HG02588 (cell line): ENCODE data around the gene UPK1B.
"Not testable (repeated sequence)": the region's sequence is repeated elsewhere in the genome, so short reads cannot be mapped to it uniquely, and the experiment has no call there.

Source experiments
- ATAC-seq: cut with Tn5 transposase; IDR thresholded peaks from one replicate; pipeline ENCODE4 v1.9.1; 2021; ENCODE audit warnings: mild to moderate bottlenecking, moderate library complexity; ENCODE audit not compliant: unreplicated experiment

The UPK1B gene

DNA sequence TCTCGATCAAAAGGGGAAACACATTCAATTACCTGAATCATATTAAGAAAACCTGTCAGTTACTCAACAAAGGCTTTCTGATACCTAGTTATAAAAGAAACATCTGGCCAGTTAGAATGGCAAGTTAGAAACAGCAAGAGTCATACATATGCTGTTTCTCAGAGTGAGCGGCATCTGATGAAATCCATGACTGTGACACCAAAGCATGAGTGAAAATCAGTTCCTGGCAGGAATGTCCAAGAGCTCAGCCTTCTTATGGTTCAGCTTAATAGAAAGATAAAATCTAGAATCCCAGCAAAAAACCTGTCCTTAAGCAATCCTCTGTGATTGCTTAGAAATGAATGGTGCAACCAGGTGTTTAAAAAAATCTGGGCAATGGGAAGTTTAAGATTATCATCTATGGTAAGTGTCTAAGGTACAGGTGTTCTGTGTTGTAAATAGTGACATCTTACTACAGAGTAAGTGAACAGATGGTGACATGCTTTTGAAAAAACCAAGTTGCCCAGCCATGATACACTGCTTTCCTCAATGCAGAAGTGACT lies 48.5 kb downstream of the UPK1B start:
- ATAC-seq, result no peak

DNA sequence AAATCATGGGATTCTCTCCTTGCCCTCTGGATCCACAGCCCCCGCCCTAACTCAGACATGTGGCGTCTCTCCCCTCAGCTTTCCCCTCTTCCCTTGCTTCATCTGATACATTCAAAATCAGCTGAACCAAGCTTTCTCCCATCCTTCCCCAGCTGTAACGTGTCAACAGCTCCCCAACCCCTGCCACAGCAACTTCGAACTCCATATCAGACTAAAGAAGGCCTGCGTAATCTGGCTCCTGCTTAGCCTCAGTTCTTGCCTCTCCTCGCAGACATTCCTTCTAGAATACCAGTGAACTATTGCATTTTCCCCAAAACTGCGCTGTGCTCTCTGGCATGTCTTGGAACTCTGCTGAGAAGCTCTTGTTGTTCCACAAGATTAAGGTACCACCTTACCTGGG lies 49.0 kb downstream of the UPK1B start:
- no peak for ATAC-seq

DNA sequence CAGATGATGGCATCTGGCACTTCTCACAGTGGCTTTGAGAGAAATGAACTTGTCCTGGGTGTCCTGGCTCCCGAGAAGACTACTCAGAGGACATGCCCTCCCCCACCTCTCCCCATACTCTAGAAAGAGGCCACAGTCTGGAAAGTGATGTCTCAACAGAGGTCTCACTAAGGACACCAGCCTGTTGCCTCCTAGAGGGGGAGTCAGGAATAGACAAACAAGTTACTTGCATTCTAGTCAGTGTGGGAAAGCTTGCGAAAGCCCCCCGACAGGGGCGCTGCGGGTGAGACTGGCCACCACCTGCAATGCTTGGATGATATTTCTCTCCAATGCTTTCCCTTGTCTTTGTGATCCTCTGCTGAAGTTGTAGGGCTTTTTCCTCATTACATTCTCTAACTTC lies 50.1 kb downstream of the UPK1B start:
- no peak for ATAC-seq

DNA sequence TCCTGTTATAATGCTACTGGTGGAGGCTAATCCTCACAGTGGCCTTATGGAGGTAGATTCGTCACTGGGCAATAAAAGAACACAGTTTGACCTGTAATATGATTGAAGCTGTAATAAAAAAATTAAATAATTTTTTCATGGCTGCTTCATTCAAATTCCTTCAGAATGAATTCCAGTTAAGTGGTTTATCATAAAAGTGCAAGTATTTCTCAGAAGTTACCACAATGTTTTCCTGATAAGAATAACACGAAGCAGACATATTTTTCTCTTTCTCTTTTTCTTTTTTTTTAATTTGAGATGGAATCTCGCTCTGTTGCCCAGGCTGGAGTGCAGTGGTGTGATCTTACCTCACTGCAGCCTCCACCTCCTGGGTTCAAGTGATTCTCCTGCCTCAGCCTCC lies 51.7 kb downstream of the UPK1B start:
- ATAC-seq, result no peak

DNA sequence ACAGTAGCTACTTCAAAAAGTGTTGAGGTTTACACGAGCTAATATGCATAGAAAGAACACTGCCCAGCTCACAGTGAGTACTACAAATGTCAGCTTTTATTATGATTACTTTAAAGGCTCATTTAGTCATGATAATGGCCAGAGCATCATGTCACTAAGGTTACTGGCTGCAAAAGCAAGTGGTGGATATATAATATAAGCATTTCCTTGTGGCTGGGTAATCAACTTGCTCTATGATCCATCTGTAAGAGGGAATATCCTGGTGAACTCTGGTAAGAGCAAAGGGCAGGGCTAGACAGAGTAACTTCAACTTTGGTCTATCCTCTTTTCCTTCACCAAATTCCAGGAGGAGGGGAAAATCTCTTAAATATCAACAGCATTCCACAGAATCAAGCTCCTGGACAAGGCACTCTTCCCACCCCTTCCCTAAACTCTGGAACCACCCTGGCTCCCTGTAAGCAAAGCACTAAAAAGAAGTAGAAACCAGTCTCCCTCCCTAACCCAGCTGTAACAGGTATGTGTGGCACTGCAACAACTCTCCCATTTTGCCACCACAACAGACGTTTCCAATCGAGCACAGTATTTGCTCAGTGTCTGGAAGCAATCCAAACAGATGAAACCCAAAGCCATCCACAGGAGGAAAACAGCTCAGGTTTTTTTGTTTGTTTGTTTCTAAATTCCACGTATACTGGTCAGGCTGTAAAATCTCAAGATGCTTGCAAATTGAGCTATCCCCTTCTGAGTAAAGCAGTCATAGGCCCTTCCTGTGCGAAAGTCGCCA lies 53.9 kb downstream of the UPK1B start:
- no peak for ATAC-seq

DNA sequence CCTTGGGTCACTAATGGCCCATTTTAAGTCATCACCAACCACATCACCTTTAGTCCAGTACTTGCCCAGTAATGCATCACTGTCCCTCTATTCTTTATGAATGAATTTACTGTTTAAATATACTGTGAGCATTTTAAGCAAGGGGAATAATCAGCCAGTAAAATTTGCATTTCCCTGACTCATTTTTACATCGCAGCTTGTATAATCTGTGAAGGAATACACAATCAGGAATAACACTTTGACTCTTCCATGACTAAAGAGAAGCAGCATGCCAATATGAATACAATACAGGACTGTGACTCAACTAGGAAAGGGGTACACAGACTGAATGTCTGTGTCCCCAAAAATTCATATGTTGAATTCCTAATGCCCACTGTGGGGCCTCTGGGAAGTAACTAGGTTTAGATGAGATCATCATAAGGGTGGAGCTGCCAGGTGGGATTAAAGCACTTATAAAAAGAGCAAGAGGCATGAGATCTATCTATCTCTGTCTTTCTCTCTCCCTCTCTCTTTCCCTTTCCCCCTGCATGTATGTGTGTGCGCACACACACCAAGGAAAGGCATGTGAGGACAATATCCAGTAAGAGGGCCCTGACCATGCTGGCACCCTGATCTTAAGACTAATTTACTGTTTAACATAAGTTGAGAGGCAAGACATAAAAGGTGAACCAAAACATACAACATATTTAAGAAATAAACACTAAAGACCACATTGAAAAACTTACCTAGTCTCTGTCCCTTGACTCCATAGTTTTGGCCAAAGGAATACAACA lies 55.2 kb downstream of the UPK1B start:
- no peak for ATAC-seq

DNA sequence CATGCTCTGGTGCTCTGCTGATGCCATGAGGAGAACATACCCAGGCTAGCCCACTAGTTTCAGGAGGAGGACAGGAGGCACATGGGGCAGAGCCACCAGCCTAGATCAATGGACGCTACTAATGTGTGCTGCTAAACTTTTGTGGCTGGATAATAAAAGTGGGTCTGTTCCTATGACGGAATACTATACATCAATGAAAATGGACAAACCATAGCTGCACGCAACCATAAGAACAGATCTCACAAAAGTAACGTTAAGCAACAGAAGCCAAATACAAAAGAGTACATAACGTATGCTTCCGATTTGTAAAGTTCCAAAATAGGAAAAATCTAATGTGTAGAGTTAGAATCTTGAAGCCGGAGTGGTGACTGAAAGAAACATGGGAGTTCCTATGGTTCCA lies 55.8 kb downstream of the UPK1B start:
- ATAC-seq, result no peak

DNA sequence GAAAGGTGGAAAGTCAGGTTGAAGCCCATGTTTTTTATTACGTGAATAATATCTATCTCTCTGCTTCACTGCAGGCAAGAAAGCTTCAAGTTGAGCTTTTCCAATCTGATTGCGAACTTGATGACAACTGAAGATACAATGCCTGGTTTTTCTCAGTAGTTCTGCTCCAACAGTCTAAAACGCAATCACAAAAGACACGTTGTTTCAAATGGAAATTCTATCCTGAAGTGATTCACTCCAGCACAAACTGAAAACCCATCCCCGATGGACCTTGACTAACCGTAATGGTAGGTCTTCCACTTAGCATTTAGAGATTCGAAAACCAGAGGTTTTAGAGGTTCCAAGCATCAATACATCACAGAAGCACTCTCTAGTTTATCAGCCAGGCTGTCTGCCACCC lies 56.7 kb downstream of the UPK1B start:
- no peak for ATAC-seq

DNA sequence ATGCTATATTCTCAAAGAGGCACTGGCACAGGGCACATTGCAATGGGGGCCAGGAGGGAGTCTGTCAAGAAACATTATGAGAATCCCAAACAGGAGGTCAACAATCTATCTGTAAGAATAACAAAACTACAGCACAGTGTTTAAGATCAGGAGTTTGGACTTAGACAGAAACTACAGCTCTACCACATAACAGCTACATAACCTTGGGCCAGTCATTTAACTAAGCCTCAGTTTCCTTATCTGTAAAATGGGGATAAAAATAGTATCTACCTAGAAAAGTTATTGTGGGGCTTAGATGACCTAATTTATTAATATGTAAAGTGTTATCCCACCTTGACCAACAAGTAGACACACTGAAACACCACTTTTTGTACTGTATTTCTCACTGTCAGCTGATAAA lies 57.3 kb downstream of the UPK1B start:
- no peak for ATAC-seq

DNA sequence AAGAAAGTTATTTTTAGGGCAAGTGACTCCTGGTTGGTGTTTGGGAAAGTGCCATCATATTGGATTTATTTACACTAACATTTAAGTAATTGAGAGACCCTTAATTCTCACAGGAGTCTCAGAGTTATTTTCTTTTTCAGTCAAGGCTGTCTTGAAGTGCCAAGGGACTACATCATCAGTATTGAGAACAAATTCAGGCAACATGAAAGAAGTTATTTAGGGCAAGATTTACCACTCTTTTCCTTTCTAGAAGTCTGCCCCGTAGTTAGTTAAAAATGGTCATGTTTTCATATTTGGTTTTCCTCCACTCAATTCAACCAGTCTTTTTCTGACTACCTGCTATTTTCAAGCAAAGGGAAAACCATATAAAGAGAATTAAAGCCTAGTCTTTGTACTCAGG lies 61.2 kb downstream of the UPK1B start:
- ATAC-seq, result no peak

DNA sequence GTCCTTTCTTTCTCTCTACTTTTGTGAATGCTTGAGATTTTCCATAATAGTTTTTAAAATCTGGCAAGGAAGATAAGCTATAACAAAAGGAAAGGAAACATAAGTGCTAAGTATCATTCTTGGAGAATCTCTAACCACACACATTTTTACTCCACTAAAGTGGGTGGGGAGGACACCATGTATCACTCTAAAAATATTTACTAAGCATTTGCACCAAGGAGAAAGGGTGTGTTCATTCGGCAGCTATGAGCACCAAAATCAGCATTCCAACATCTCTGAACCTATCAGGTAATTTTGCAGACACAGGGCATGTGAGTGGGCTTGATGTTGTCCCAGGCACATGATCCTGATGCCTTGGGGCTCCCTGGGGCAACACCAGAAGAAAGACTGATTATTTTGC lies 61.8 kb downstream of the UPK1B start:
- ATAC-seq, result no peak

DNA sequence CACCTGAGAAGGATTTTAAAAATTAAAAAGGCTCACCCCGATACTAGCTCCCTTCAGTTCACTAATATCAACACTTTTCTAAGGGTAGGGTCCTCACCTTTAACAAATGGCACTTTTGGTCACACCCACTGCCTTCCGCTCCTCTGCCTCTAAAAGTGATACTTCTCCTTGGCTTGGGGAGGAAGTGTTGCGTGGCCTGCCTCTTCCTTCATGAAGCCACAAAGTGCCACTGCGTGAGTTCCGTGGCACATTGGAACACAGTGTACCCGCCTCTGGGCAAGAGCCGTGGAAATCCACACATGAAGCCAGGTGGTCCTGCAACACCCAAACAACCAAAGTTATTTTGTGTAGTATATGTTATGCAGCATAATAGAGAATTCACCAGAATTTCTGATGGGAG lies 63.4 kb downstream of the UPK1B start:
- no peak for ATAC-seq

DNA sequence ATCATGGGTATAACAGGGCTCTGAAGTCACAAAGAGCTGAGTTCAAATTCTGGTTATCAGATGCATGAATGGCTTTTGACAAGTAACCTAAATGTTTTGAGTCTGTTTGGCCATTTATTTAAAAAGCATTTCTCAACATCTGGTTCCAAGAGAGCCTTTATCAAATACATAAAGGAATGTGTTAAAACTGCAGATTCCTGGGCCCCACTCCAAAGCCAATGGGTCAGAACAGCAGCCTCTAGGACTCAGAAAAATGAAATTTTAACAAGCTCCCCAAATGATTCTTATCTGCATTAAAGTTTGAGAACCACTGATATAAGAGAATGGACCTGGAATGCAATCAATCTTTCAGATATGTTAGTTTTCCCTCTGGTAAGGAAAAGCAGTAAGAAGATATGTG lies 63.9 kb downstream of the UPK1B start:
- no peak for ATAC-seq

DNA sequence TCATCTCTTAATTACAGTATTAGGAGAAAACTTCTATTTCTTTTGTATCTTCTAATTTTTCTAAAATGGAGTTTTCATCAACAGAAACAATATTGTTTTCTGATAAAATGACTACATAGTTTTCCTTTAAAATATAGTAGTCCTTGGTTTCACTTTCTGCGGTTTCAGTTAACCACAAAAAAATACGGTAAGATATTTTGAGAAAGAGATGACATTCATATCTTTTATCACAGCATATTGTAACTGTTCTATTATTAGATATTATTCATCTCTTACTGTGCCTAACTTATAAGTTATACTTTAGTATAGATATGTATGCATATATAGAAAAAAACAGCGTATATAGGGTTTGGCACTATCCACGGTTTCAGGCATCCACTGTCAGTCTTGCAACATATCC lies 65.0 kb downstream of the UPK1B start:
- ATAC-seq, result no peak

DNA sequence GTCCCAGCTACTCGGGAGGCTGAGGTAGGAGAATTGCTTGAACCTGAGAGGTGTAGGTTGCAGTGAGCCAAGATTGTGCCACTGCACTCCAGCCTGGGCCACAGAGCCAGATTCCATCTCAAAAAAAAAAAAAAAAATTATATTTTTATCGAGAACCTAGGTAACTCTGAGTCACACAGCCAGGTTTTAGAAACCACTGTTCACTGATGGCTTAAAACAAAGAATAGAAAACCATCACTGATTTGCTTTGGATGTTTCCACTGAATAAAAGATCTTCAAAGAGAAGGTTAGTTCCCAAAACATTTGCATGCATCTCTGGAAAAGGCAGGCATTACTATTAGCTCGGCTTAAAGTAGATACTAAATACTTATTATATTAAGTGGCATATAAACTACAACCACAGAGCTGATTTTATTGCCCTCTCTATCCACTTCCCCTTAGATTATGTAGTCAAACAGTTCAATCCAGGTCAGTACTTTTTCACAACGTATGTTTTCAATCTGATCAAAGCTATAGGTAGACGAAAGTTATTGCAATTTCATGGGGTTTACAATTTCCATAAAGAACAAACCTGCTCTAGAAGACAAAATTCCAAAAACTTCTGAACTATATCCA lies 65.9 kb downstream of the UPK1B start:
- ATAC-seq, result no peak

DNA sequence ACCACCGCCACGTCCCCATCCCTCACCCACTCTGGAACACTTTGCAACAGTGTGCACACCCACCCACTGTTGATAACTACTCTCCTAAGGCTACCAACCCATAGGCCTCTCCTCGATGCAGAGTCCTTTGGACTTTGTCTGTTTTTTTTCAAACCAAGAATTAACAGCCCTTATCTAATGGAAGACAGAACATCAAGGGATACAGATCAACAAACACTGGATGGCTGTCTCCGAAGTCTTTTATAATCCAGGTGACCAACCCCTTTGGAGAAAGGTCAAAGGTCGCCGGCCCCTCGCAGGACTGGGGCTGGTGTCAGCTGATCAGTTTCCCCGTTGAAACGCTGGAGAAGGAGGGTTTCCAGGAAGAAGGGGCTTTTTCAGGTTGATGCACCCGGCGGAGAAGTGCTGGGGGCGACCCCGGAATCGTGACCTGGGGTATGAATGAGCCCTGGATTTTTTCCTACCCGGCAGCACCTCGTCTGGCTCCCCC lies 66.7 kb downstream of the UPK1B start:
- ATAC-seq, result peak; percentile 22

DNA sequence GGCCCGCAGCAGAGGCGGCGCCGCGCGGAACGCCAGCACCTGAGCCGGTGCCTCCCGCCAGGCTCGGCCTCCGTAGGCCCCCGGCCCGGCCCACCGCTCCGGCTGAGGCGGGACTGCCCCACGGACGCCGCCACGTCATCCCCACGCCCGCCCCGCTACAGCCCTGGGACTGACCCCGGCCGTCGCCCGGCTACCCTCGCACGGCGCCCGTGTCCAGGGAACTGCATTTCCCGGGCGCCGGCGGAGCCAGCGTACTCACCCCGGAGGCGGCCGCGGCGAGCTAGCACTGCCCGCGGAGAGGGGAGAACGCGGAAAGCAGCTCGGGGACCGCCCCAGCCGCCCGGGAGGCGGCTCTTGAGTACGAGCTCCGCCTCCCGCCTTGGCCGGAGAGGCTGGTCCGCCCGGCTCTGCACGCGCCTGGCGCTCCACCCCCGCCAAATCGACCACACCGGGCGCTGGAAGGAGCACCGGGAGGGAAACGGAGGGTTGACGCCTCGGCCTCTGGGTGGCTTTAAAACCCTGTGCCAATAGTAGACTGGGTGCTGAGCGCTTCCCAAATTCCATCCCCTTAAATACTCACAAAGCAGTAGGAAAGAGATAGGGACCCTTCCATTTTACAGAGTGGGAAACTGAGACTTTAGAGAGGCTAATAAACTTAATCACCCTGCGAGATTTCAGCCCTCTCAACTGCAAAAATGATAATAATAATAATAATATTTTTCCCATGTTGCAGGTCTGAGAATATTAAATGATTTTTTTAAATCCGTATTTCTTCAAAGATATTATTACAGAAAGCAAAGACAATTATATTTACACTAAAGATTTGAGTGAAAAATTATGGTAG lies 67.4 kb downstream of the UPK1B start, which contains the start of gene B4GALT4:
TSS of gene B4GALT4 (minus strand) at position 288 of the 844 bp plus-strand sequence. CDS start 10,779 bp downstream, outside the sequence.
- peak; percentile 91 for ATAC-seq

DNA sequence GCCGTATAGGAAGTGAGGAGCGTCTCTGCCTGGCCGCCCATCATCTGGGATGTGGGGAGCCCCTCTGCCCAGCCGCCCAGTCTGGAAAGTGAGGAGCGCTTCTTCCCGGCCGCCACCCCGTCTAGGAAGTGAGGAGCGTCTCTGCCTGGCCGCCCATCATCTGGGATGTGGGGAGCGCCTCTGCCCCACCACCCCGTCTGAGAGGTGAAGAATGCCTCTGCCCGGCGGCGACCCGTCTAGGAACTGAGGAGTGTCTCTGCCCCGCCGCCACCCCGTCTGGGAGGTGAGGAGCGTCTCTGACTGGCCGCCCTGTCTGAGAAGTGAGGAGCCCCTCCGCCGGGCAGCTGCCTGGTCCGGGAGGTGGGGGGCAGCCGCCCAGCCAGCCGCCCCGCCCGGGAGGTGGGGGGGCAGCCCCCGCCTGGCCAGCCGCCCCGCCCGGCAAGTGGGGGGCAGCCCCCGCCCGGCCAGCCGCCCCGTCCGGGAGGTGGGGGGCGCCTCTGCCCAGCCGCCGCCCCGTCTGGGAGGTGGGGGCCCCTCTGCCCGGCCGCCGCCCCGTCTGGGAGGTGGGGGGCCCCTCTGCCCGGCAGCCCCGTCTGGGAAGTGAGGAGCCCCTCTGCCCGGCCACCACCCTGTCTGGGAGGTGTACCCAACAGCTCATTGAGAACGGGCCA lies 69.1 kb downstream of the UPK1B start:
- ATAC-seq, result not testable (repeated sequence)

DNA sequence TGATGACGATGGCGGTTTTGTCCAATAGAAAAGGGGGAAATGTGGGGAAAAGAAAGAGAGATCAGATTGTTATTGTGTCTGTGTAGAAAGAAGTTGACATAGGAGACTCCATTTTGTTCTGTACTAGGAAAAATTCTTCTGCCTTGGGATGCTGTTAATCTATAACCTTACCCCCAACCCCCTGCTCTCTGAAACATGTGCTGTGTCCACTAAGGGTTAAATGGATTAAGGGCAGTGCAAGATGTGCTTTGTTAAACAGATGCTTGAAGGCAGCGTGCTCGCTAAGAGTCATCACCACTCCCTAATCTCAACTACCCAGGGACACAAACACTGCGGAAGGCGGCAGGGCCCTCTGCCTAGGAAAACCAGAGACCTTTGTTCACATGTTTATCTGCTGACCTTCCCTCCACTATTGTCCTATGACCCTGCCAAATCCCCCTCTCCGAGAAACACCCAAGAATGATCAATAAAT lies 69.7 kb downstream of the UPK1B start:
- not testable (repeated sequence) for ATAC-seq

DNA sequence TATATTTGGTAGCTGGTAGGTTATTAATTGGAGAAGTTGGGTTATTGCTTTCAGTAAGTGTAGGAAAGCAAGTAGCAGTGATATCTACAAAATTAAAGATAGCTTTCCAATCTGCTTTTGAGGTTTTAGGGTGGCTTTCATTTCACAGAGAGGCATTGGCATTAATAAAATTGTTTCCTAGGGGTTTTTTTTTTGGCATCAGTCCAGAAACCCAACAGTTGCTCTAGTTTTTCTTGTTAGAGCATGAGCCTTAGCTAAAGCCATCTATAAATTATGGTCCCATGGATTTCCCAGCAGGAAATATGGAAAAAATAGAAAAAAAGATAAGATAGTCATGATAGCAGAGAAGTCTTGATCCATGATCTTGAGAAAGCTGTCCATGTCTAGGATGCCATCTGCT lies 70.3 kb downstream of the UPK1B start:
- ATAC-seq, result no peak
